SK-MEL-5 (cell line): Measurements from ENCODE around the gene TLX2. TPM values are rescaled to one million over a fixed set of nuclear protein-coding genes. Genes with fewer than 3 reads are reported as not detected.
"Not testable (repeated sequence)": the region's sequence is repeated elsewhere in the genome, so short reads cannot be mapped to it uniquely, and the experiment has no call there.

Experiments used
- DNase-seq: peaks from one replicate; pipeline ENCODE4 v3.0.0-alpha.2; 2016; ENCODE audit warnings: low read depth, low spot score
- in situ Hi-C: cut with HindIII; loops from 2 replicates; pipeline ENCODE4 v1.10.0; 2016; ENCODE audit warnings: low sequenced_read_pairs, high pct_unique_total_duplicates, low pct_unique_long_range_greater_than_20kb
- total RNA-seq: library from RNA; depleted of rRNA; stranded (reverse); fragments of >200 nt; shearing (Covaris generic); gene quantifications from 2 replicates; pipeline ENCODE4 v1.2.3, GENCODE V29; 2014; rRNA removed

TLX2 gene
- total RNA-seq, 1 experiment from 2014 or later, result 0.55 TPM

- in situ Hi-C loops, result no loop called here
- no peak for DNase-seq
Measured at GRCh38 chr2:74558284-74559230, 44.3 kb downstream of the TLX2 start.

GRCh38 chr2:74559912-74560311 lies 45.7 kb downstream of the TLX2 start:
- DNase-seq, result no peak
- in situ Hi-C loops, result no loop called here

DNA sequence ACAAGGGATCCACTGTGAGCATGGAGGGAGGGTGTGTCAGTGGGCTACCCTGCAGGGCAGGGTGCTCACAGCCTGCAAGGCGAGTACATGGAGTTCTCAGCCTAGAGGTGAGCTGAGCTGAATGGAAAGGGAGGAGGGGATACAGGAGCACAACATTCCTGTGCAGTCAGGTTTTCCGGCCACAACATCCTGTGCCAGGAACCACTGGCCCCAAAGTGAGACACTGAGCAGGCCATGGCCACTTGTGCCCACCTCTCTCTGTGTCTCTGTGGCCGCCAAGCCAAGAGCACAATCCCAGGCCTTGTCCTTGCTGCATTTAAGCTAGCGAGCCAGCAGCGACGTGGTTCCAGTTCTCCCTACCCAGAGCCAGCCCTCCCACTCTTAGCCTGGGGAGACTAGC lies 46.3 kb downstream of the TLX2 start:
- no peak for DNase-seq
- in situ Hi-C loops, result no loop called here

- in situ Hi-C loops, DNase-seq: not testable (repeated sequence)
Measured at GRCh38 chr2:74561022-74561421, 46.8 kb downstream of the TLX2 start.

DNA sequence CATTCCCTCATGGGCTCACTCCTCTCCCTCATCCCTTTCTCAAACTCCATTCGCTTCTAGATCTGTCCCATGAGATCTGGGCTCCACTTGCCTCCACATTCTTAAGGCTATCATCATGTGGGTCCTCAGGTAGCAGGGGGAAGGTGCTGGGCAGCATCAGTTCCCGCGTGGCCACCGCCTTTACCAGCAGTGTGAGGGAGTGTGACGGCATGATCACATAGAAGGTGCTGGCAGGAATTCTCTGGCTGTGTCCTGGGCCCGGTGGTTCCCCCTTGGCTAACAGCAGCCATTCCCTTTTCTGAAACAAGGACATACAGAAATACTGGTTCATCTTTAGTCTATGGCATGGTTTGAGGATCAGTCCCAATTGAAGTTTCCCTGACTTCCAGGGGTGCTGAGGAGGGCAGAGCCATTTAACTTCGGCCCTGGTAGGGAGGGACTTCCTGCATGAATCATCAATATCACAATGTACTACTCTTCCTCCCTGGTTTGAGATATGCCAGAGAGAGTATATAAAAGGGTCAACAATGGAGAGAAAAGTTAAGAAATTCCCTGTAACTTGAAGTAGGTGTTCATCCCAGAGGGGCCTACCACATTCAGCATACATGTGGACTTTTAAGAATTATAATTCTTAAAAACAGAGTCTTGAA lies 48.0 kb downstream of the TLX2 start:
- DNase-seq, result no peak
- in situ Hi-C loops, result no loop called here

DNA sequence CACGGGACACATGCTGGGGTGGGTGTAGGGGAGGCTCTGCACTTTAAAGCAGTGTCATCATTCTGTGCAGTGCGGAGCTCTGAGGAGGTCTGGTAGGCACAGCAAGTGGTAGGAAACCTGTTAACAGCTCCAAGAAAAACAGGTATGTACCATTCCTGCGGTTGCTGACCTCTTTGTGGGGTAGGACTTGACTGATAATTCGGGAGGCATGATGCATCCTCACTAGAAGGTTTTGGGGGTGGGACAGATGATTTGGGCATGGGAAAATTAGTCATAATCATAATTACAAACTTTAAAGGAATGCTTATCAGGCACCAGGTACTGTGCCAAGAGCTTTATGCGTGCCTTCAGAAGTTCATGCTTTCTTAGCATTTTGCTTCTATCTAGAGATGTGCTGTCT lies 50.0 kb downstream of the TLX2 start:
- no peak for DNase-seq

GRCh38 chr2:74566076-74566753 lies 52.0 kb downstream of the TLX2 start:
- no peak for DNase-seq
- in situ Hi-C loops, result no loop called here

More for the DNA sequence above, 50.0 kb downstream of the TLX2 start:
- in situ Hi-C loops, result no loop called here

DNA sequence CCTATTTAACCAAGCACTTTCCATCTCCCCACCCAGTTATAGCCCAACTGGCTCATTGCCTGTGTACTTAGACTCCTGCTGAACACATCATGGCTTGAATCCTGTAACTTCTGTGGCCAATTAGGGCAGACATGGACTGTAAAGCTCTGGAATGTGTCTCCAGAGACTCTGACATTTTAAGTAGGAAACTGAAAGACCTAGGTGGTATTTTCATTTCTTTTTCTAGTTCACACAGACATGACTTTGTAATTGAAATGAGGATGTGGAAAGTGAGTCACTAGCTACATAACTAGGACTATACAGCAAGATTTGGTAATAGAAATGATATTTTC lies 52.5 kb downstream of the TLX2 start:
- in situ Hi-C loops, result no loop called here
- DNase-seq, result peak; percentile 59

Other genes with a start within 250 kb of the TLX2 start
- 0.29 and 0.63 TPM in 2 replicates for gene SLC4A5, start 171.0 kb upstream of the TLX2 start, total RNA-seq
- gene DCTN1, start 134.1 kb upstream of the TLX2 start, total RNA-seq, result 136 and 139 TPM in 2 replicates
- gene C2orf81, start 92.8 kb upstream of the TLX2 start, total RNA-seq, result 0.53 and 0.85 TPM in 2 replicates
- gene WDR54, start 92.7 kb upstream of the TLX2 start, total RNA-seq, result 26.9 and 27.7 TPM in 2 replicates
- gene RTKN, start 72.5 kb upstream of the TLX2 start, total RNA-seq, result 56.1 and 59.5 TPM in 2 replicates
- gene INO80B, start 59.4 kb upstream of the TLX2 start, total RNA-seq, result 21.6 and 23.6 TPM in 2 replicates
- 45.9 and 52.1 TPM in 2 replicates for gene WBP1, start 56.0 kb upstream of the TLX2 start, total RNA-seq
- gene MOGS, start 49.1 kb upstream of the TLX2 start, total RNA-seq, result 68.8 and 73.1 TPM in 2 replicates
- 55.9 and 66.3 TPM in 2 replicates for gene MRPL53, start 41.8 kb upstream of the TLX2 start, total RNA-seq
- gene CCDC142, start 31.5 kb upstream of the TLX2 start, total RNA-seq, result 10.9 and 13.9 TPM in 2 replicates
- 16.5 and 17.6 TPM in 2 replicates for gene TTC31, start 31.4 kb upstream of the TLX2 start, total RNA-seq
- gene LBX2, start 14.8 kb upstream of the TLX2 start, total RNA-seq, result 7.7 and 14.9 TPM in 2 replicates
- gene PCGF1, start 6.8 kb upstream of the TLX2 start, total RNA-seq, result 72.8 and 72.9 TPM in 2 replicates
- 0.16 and 0.21 TPM in 2 replicates for gene DQX1, start 11.8 kb downstream of the TLX2 start, total RNA-seq
- 366 and 433 TPM in 2 replicates for gene AUP1, start 15.3 kb downstream of the TLX2 start, total RNA-seq
- gene HTRA2, start 15.5 kb downstream of the TLX2 start, total RNA-seq, result 99.6 and 106 TPM in 2 replicates
- 29.6 and 30.4 TPM in 2 replicates for gene LOXL3, start 39.5 kb downstream of the TLX2 start, total RNA-seq
- 3.5 and 3.9 TPM in 2 replicates for gene DOK1, start 40.3 kb downstream of the TLX2 start, total RNA-seq
- 0.08 and 0.21 TPM in 2 replicates for gene M1AP, start 133.9 kb downstream of the TLX2 start, total RNA-seq
- gene SEMA4F, start 139.8 kb downstream of the TLX2 start, total RNA-seq, result 15.1 and 16.3 TPM in 2 replicates